Fibroblast of the aortic adventitia (primary cell): Measurements from ENCODE around the gene BBOX1. TPM values are rescaled to one million over a fixed set of nuclear protein-coding genes. Genes with fewer than 3 reads are reported as not detected.
A peak's percentile ranks its signal among the peaks of the same experiment; 100 is the strongest.

Source experiments
- DNase-seq: peaks from one replicate; pipeline ENCODE4 v3.0.0-alpha.2; 2010; ENCODE audit warnings: low read depth
- H3K4me3 ChIP-seq: 2 replicates; pipeline ENCODE4 v1.5.1; 2011; ENCODE audit warnings: low read depth, mild to moderate bottlenecking, control low read depth, low read length, moderate library complexity
- CTCF ChIP-seq: IDR thresholded peaks from 2 replicates; pipeline ENCODE4 v1.5.1; 2011; ENCODE audit warnings: mild to moderate bottlenecking, low read length, control low read depth, inconsistent platforms; ENCODE audit not compliant: insufficient read depth
- total RNA-seq: library from RNA; depleted of rRNA; stranded (reverse); fragments of >200 nt; gene quantifications from 2 replicates; pipeline ENCODE4 v1.2.3, GENCODE V29; 2012; ENCODE audit warnings: low replicate concordance

BBOX1 gene
- total RNA-seq, 1 donor: not detected

- peak; percentile 63 for DNase-seq
- no peak for TF ChIP-seq CTCF
- H3K4me3 ChIP-seq: no peak overlapping the region
These were observed 26.7 kb upstream of the BBOX1 start for GRCh38 chr11:27013781-27014361.

GRCh38 chr11:27018902-27019529 lies 21.6 kb upstream of the BBOX1 start:
- TF ChIP-seq CTCF: no peak
- DNase-seq: peak; percentile 69
- H3K4me3 ChIP-seq: no peak overlapping the region

GRCh38 chr11:27020751-27021150 lies 19.9 kb upstream of the BBOX1 start:
- H3K4me3 ChIP-seq: no peak overlapping the region
- DNase-seq: peak; percentile 52
- TF ChIP-seq CTCF: no peak

GRCh38 chr11:27022659-27023251 lies 17.9 kb upstream of the BBOX1 start:
- DNase-seq: no peak
- TF ChIP-seq CTCF: no peak
- no peak overlapping the region for H3K4me3 ChIP-seq

DNA sequence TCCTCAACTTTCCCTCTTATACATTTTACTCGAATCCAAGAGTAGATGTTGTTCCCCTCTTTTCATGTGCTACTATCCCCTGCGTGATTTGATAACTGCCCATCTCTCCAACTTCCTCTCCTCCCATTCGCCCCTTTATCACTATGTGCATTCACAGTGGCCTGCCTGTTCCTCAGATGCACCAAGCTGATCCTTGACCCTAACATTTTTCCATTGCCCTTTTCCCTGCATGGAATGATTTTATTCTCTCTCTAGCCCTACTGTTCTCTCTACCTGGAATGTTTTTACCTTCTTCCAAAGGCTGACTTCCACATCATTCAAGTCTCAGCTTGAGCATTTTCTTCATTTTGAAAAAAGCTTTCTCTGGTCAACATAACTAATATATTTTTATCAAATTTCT lies 15.8 kb upstream of the BBOX1 start:
- no peak for TF ChIP-seq CTCF
- DNase-seq: no peak
- H3K4me3 ChIP-seq: no peak overlapping the region

DNA sequence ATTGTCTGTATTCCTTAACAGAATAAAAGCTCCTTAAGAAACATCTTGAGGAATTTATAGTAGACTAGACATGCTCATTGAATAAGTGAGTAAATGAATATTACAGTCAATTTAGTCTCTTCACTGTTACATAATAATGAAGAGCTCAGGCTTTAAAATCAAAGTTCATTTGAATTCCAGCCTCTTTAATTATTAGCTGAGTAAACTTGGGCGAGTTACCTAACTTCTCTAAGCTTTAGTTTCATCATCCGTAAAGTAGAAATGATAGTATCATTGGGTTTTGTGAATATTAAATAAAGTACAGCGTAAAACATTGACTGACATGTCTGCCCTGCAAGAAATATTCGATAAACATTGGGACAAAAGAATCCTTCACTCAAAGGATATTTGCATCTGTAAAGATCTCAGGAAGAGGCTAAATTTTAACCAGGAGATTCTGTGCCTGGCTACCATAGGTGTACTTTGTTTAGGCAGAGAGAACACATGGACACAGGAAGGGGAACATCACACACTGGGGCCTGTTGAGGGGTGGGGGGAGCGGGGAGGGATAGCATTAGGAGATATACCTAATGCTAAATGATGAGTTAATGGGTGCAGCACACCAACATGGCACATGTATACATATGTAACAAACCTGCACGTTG lies 15.2 kb upstream of the BBOX1 start:
- no peak for TF ChIP-seq CTCF
- DNase-seq: no peak
- H3K4me3 ChIP-seq: no peak overlapping the region
